ENCODE measurements around the gene ERVK3-1.
"Not testable (repeated sequence)": the region's sequence is repeated elsewhere in the genome, so short reads cannot be mapped to it uniquely, and the experiment has no call there.

The ERVK3-1 gene

DNA sequence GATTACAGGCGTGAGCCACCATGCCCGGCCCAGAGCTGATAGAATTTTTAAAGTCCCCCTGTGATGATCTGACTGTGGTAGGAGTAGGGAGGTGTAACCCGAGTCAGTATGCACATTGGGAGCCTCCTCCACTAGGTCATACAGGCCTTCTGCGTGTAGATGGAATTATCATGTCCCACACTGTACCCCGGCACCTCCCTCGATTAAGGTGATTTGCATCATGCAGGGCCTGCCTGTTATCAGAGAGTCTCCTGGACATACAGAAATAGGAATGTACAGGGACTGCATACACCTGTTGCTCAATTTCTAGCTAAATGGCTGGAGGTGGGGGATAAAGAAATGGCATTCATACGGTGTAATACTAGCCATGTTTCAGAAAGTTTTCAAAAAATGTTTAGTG, 922 bp upstream of the ERVK3-1 start:
- DNase-seq (ENCODE audit: low spot score) (no peak), FAIRE-seq (no peak)

DNA sequence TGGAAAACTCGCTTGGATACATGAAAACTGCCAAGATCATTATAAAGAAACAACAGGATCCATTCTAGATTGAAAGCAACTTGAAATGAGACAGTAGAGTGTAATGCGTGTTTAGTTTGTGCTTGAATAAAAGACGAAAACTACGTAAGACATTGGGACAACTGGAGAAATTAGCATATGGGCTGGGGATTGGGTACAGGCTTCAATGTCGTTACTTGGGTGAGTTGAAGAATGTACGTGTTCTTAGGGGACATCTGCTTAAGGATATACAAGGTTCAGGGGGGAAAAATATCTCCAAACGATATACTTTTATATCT, 471 bp upstream of the ERVK3-1 start:
- no peak for DNase-seq (ENCODE audit: low spot score)
- FAIRE-seq, result no peak

GRCh38 chr19:58305932-58306323, 751 bp downstream of the ERVK3-1 start:
- FAIRE-seq (no peak), DNase-seq (ENCODE audit: low spot score) (no peak)

- no peak for DNase-seq (ENCODE audit: low spot score)
- FAIRE-seq, result no peak
Observed at GRCh38 chr19:58307736-58308135, 2.6 kb downstream of the ERVK3-1 start.

DNA sequence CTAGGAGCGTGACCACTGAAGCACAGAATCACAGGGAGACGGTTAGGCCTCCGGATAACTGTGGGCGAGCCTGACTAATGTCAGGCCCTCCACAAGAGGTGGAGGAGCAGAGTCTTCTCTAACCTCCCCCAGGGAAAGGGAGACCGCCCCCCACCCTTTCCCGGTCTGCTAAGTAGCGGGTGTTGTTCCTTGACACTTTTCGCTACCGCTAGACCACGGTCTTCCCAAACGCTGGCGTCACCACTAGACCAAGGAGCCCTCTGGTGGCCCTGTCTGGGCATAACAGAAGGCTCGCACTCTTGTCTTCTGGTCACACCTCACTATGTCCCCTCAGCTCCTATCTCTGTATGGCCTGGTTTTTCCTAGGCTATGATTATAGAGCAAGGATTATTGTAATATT, 5.5 kb downstream of the ERVK3-1 start:
- DNase-seq (ENCODE audit: low spot score), result not testable (repeated sequence)

GRCh38 chr19:58311345-58311865, 6.2 kb downstream of the ERVK3-1 start:
- FAIRE-seq (no peak), DNase-seq (ENCODE audit: low spot score) (no peak)

More for the DNA sequence above, 5.5 kb downstream of the ERVK3-1 start:
- not testable (repeated sequence) for FAIRE-seq

DNA sequence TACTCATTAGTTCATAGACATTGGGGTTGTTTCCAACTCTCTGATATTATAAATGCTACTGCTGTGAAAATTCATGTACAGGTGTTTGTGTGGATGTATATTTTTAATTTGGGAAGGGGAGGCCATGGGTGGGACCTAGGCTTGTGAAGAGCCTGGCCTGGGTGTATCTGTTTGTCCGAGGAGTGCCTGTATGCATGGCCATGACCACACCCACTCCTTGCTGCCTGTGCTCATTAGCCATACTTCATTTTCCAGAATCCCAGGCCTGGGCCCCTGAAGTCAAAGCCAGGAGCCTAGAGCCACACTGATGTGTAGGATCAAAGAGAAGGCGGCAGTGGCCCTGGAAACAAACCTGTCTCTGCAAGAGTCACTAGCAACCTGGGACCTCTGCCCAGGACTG, 10.4 kb downstream of the ERVK3-1 start:
- FAIRE-seq (no peak), DNase-seq (ENCODE audit: low spot score) (no peak)

GRCh38 chr19:58317476-58318072, 12.4 kb downstream of the ERVK3-1 start:
- no peak for FAIRE-seq
- peak; percentile 31 for DNase-seq (ENCODE audit: low spot score)

DNA sequence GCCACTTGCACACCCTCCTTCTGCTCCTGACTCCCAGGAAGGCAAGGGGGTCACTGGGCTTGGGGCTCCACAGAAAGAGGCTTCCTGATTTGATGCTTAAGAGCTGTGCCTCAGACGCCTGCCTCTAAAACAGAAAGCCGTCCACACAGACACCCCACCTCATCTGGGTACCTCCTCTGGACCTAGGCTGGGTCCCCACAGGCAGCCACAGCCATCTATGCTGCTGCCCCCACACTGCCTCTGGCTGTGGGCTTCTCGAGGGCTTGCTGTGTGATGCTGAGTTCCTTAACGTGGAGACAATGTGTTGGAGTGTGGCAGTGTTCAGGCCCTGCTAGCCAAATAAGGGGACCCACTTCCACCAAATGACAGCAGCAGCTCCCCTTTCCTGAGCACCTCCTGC, 13.1 kb downstream of the ERVK3-1 start:
- no peak for DNase-seq (ENCODE audit: low spot score)
- FAIRE-seq, result no peak

DNA sequence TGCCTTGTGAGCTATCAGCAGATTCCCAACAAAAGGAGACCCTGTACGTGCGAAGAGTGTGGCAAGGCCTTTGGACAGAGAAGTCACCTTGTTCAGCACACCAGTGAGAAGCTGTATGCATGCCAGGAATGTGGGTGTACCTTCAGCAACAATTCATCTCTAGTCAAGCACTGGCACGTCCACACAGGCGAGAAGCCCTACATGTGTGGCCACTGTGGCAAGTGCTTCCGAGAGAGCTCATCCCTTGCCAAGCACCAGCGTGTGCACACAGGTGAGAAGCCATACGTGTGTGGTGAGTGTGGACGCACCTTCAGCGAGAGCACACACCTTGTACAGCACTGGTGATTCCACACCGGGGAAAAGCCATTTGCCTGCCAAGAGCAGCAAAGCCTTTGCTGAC, 14.1 kb downstream of the ERVK3-1 start:
- FAIRE-seq, result no peak
- no peak for DNase-seq (ENCODE audit: low spot score)

GRCh38 chr19:58325311-58326022, 20.3 kb downstream of the ERVK3-1 start:
- DNase-seq (ENCODE audit: low spot score) (no peak), FAIRE-seq (no peak)

- FAIRE-seq (no peak), DNase-seq (ENCODE audit: low spot score) (no peak)
Observed at GRCh38 chr19:58326501-58326913, 21.3 kb downstream of the ERVK3-1 start.

DNA sequence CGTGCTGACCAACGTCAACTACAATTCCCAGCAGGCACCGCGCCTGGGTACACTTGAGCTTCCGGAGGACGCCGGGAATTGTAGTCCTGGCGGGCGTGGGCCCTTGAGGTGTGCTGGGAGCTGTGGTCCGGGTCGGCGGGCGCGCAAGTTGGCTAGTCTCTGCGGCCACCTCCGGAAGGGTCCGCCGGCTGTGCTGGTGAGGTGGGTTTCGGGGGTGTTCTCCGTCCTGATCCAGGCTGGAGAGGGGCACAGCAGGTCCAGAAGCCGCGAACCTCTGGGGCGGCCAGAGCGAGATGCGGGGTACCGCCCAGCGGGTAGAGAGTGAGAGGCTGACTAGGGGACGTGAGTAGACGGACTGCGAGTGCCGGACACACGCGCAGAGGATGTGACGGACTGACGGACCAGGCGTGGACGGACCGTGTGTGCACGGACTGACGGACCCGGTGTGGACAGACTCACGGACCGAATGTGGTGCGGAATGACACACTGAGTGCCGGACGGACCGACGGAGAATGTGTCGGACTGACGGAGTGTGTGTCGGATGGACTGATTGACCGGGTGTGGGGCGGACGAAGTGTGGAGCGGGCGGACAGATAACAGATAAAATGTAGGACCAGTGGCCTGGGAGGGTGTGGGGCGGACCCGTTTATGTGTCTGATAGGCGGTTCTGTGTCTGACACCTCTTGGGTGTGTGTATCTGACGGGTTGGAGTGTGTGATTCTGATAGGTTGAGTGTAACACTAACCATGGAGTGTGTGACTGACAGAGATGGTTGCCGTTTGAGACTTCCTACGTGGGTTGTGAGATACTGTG, 21.9 kb downstream of the ERVK3-1 start, which contains the start of gene ZSCAN22:
Gene ZSCAN22 (plus strand): TSS at position 81 of the 813 bp plus-strand sequence. CDS start 7,809 bp downstream, outside the sequence.
- peak; percentile 93 for FAIRE-seq
- peak; percentile 94 for DNase-seq (ENCODE audit: low spot score)

DNA sequence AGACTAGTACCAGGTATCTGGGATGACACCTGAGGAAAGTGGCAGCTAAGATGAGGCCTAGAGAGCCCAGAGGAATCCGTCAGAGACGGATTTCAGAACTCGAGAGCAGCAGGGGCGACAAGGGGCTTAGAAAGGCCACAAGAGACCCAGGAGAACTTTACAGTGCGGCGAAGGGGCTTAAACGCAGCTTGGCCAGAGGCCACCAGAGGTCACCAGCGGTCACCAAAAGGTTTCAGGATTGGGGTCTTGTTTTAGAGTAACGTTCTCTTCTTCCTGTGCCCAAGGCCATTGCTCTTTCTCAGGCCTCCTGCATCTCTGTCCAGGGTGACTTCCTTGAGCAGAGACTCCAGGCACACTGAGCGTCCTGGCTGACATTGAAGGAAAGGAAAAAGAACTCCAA, 23.8 kb downstream of the ERVK3-1 start:
- no peak for FAIRE-seq

DNA sequence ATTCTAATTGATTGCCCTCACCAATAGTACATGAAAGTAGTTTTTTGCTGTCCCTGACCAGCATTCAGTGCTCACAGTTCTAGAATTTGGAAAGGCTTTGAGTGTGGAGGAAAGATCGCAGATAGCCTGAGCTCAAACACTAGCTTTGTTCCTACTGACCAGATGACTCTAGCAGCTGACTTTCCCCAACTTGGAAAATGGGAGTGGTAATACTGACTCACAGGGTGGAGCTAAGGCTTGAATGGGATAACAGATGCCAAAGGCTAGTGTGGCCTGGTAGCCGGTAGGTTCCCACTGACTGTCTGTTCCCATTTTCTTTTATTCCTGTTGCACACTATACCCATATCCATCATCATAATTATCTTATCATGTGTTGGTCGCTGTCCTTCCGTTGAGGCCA, 25.3 kb downstream of the ERVK3-1 start:
- DNase-seq (ENCODE audit: low spot score), result no peak
- FAIRE-seq, result no peak

More for the DNA sequence above, 23.8 kb downstream of the ERVK3-1 start:
- no peak for DNase-seq (ENCODE audit: low spot score)

DNA sequence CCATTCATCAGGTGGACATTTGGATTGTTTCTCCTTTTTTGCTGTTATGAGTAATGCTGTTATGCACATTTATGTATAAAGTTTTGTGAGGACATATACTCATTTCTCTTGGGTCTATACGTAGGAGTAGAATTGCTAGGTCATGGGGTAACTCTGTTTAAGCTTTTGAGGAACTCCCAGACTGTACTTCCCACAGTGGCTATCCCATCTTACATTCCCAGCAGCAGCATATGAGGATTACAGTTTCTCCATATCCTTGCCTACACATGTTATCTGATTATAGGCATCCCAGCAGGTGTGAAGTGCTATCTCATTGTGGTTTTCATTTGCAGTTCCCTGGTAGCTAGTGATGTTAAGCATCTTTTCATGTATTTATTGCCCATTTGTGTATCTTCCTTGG, 27.5 kb downstream of the ERVK3-1 start:
- no peak for FAIRE-seq
- DNase-seq (ENCODE audit: low spot score), result no peak

DNA sequence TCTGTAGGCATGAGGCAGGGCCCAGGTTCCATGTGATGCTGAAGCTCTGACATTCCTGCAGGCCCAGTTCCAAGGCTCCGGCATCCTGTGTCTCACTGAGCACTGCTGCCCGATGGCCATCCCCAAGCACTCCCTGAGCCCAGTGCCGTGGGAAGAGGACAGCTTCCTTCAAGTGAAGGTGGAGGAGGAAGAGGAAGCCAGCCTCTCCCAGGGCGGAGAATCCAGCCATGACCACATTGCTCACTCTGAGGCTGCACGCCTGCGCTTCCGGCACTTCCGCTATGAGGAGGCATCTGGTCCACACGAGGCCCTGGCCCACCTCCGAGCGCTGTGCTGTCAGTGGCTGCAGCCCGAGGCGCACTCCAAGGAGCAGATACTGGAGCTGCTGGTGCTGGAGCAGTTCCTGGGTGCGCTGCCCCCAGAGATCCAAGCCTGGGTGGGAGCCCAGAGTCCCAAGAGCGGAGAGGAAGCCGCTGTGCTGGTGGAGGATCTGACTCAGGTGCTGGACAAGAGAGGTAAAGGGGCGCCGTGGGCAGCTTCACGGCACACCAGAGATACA, 29.6 kb downstream of the ERVK3-1 start:
- no peak for FAIRE-seq

DNA sequence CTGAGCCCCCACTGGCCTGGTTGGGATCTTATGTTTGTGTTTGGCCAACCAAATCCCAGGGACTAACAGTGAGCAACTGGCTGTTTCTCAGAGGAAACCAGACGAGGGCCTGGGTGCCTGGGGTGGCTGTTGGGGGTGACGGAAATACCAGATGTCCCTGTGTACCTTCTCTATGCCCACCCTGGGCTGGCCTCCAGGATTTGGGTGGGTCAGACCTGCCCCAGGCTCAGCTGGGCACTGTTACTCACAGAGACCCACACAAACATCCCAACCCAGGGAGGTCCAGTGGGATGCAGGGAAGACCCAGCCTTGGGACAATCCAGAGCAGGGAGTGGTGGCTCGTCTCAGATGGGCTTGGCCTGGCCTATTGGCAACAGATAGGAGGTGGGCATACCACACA, 30.5 kb downstream of the ERVK3-1 start:
- DNase-seq (ENCODE audit: low spot score) (no peak), FAIRE-seq (no peak)

More for the DNA sequence above, 29.6 kb downstream of the ERVK3-1 start:
- no peak for DNase-seq (ENCODE audit: low spot score)

- FAIRE-seq (no peak), DNase-seq (ENCODE audit: low spot score) (no peak)
Observed at GRCh38 chr19:58336216-58336615, 31.0 kb downstream of the ERVK3-1 start.

DNA sequence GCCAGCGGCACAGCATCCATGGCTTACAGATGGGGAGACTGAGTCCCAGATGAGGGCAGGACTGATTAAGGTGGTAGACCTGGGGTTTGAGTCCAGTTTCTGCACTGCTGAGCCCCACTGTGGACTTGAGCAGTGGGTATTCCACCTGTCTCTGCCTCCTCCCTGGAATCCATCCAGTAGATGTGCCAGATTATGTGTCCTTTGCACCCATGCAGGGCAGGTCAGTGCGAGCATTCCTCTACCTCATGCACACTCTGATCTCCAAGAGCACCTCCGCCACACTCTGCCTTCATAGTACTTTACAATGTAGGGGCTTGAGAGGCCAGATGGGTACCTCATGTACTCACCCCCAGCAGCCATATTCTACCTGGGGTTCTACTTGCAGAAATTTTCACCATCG, 31.6 kb downstream of the ERVK3-1 start:
- FAIRE-seq, result no peak
- DNase-seq (ENCODE audit: low spot score), result no peak

GRCh38 chr19:58338336-58338735, 33.2 kb downstream of the ERVK3-1 start:
- no peak for FAIRE-seq
- DNase-seq (ENCODE audit: low spot score), result no peak
